PC-9 (cell line): Measurements from ENCODE around the gene IER3. TPM values are rescaled to one million over a fixed set of nuclear protein-coding genes. Genes with fewer than 3 reads are reported as not detected.

Experiments used
- BruUV-seq: library from RNA; stranded (reverse); fragments of 400-500 nt; replicated peaks from 2 replicates; lab custom pipeline; 2021; lab: Mats Ljungman, UMichigan
- CTCF ChIA-PET: fragments of 300-600 bp; sonication (Branson Sonifier 250); formaldehyde crosslinking; loops from one replicate; lab custom pipeline; 2022; ENCODE audit warnings: antibody characterized with exemption; lab: Charles Lee
- POLR2A ChIA-PET: fragments of 300-600 bp; sonication (Branson Sonifier 250); formaldehyde crosslinking; loops from one replicate; lab custom pipeline; 2022; ENCODE audit warnings: antibody characterized with exemption; ENCODE audit not compliant: unreplicated experiment; lab: Charles Lee
- DNase-seq, 2 experiments: peaks; one replicate each; pipeline versions ENCODE4 v3.0.0 to v3.0.0-alpha.2; 2015 to 2022; ENCODE audit warnings: mixed read lengths in 1 of 2
- H2AFZ ChIP-seq: fragments of 200-600 bp; sonication (generic); 2 replicates; pipeline ENCODE4 v1.8.1; 2017; ENCODE audit warnings: antibody characterized with exemption
- H3F3A ChIP-seq: fragments of 200-600 bp; sonication (generic); 2 replicates; pipeline ENCODE4 v1.8.1; 2017; ENCODE audit warnings: antibody characterized with exemption, mild to moderate bottlenecking, low read depth; ENCODE audit not compliant: insufficient read depth
- H3K27ac ChIP-seq: fragments of 200-600 bp; sonication (generic); 2 replicates; pipeline ENCODE4 v1.6.1; 2016; ENCODE audit warnings: mixed run types
- H3K27me3 ChIP-seq: fragments of 200-600 bp; sonication (generic); 2 replicates; pipeline ENCODE4 v1.6.1; 2016; ENCODE audit warnings: low read depth, mixed run types; ENCODE audit not compliant: insufficient read depth
- H3K36me3 ChIP-seq: fragments of 200-600 bp; sonication (generic); 2 replicates; pipeline ENCODE4 v1.6.1; 2016; ENCODE audit warnings: low read depth, mixed run types
- H3K4me1 ChIP-seq: fragments of 200-600 bp; sonication (generic); replicated peaks from 2 replicates; pipeline ENCODE4 v1.6.1; 2016; ENCODE audit warnings: mixed run types; ENCODE audit not compliant: insufficient read depth
- H3K4me2 ChIP-seq: fragments of 200-600 bp; sonication (generic); 2 replicates; pipeline ENCODE4 v1.6.1; 2017; ENCODE audit warnings: mixed run types
- H3K4me3 ChIP-seq: fragments of 200-600 bp; sonication (generic); 2 replicates; pipeline ENCODE4 v1.6.1; 2016; ENCODE audit warnings: mixed run types
- H3K79me2 ChIP-seq: fragments of 200-600 bp; sonication (generic); 2 replicates; pipeline ENCODE4 v1.6.1; 2017; ENCODE audit warnings: low read depth, mixed run types
- H3K9me2 ChIP-seq: fragments of 200-600 bp; sonication (generic); 2 replicates; pipeline ENCODE4 v1.8.1; 2017; ENCODE audit warnings: mild to moderate bottlenecking; ENCODE audit not compliant: insufficient read depth
- H3K9me3 ChIP-seq: fragments of 200-600 bp; sonication (generic); 2 replicates; pipeline ENCODE4 v1.8.1; 2016; ENCODE audit warnings: low read depth; ENCODE audit not compliant: insufficient read depth
- H4K20me1 ChIP-seq: fragments of 200-600 bp; sonication (generic); 2 replicates; pipeline ENCODE4 v1.8.1; 2017; ENCODE audit not compliant: insufficient read depth
- CTCF ChIP-seq: fragments of 200-600 bp; sonication (generic); conservative IDR thresholded peaks from 2 replicates; pipeline ENCODE4 v1.6.1; 2017; ENCODE audit warnings: mixed run types, antibody characterized with exemption, mild to moderate bottlenecking, moderate library complexity
- EZH2 ChIP-seq: fragments of 200-600 bp; sonication (generic); IDR thresholded peaks from 2 replicates; pipeline ENCODE4 v1.8.0; 2017; ENCODE audit warnings: antibody characterized with exemption, low read depth
- intact Hi-C: fragments of 100-400 bp; cut with micrococcal nuclease; formaldehyde crosslinking; loops from one replicate; pipeline ENCODE4 v1.10.0; 2022; ENCODE audit not compliant: unreplicated experiment
- total RNA-seq: library from RNA; stranded (reverse); gene quantifications from 2 replicates; pipeline ENCODE4 v1.2.3, GENCODE V29; 2021

Gene IER3
- total RNA-seq, 1 experiment from 2014 or later: 117 TPM

DNA sequence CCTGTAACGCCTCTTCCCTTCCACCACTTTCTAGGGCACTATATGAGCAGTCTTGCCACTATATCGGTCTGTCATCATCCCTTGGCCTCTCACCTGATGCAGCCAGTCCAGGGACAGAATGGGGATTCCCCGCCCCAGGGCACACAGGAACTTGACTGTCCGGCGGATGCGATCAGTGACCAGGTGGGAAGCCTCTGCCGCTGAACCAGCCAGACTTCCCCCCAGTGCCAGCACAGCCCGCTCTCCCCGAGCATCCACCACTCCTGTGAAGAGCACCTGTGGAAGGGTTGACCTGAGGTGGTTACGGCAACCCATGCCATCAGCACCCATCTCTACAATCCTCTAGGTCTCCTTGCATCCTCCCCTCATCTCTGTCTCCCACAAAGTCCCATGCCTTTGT, 41.3 kb downstream of the IER3 start:
- no TSS peak for BruUV-seq
- no peak overlapping the region for H3K27ac ChIP-seq
- DNase-seq: no peak

DNA sequence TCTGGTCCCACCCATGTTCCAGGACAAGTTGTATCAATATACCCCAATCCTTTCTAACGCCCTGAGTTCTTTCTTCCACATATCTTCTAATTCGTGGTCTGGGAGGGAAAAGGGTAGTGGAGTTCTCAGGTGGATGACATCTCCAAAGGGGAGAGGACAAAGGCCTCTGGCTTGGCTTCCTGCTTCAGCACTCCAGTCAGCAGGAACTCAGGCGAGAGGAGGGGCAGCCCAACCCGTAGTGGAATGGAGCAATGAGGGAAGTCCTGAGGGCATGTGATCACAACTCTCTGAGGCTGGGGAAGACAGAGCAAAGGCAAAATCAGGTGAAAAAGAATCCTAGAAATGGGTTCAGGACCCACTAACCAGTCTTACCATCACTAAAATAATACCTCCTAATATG, 44.0 kb downstream of the IER3 start:
- peaks cover 6% of the 10 kb centered on the region; the same call in 1 of the 2 replicates for H3K4me1 ChIP-seq
- no peaks in the 10 kb centered on the region for H3K9me3 ChIP-seq
- H2AFZ ChIP-seq: no peak overlapping the region
- POLR2A ChIA-PET: no interaction called here
- no peak overlapping the region for H3K27ac ChIP-seq
- H3F3A ChIP-seq: peaks cover 20% of the 10 kb centered on the region; the same call in 1 of the 2 replicates
- CTCF ChIA-PET: interaction anchor here (0.6 kb wide), 1 partner anchor 112 kb away, joined by 3 read pairs; no protein-coding TSS in a partner anchor
- BruUV-seq: no TSS peak
- H4K20me1 ChIP-seq: no peaks in the 10 kb centered on the region
- no peaks in the 10 kb centered on the region for H3K27me3 ChIP-seq
- H3K79me2 ChIP-seq: no peaks in the 10 kb centered on the region
- H3K4me2 ChIP-seq: no peak overlapping the region
- DNase-seq: no peak
- H3K36me3 ChIP-seq: no peaks in the 10 kb centered on the region
- intact Hi-C loops: no loop called here
- H3K9me2 ChIP-seq: no peaks in the 10 kb centered on the region
- no peak overlapping the region for H3K4me3 ChIP-seq
- TF ChIP-seq CTCF (no peak), EZH2 (no peak)

More for the DNA sequence above, 41.3 kb downstream of the IER3 start:
- Histone ChIP-seq H3K4me1 (peaks cover 12% of the 10 kb centered on the region), H3K27me3 (no peaks in the 10 kb centered on the region), H3K4me3 (no peak overlapping the region), H3K4me2 (no peak overlapping the region), H4K20me1 (no peaks in the 10 kb centered on the region), H2AFZ (no peak overlapping the region), H3K36me3 (no peaks in the 10 kb centered on the region), H3K79me2 (no peaks in the 10 kb centered on the region), H3K9me3 (no peaks in the 10 kb centered on the region), H3F3A (peaks cover 11% of the 10 kb centered on the region; the same call in 1 of the 2 replicates), H3K9me2 (no peaks in the 10 kb centered on the region)
- CTCF ChIA-PET: interaction anchor here (0.6 kb wide), 1 partner anchor 167 kb away, joined by 3 read pairs; no protein-coding TSS in a partner anchor
- TF ChIP-seq EZH2: no peak
- TF ChIP-seq CTCF: no peak
- POLR2A ChIA-PET: interaction anchor here (0.6 kb wide), 1 partner anchor 12 kb away, joined by 4 read pairs; the partner anchor contains the start of gene NRM
- intact Hi-C loops: no loop called here

- Histone ChIP-seq H3K27ac (no peak overlapping the region), H4K20me1 (no peaks in the 10 kb centered on the region), H3K4me1 (peaks cover 18% of the 10 kb centered on the region), H3K9me3 (no peaks in the 10 kb centered on the region), H3K4me2 (no peak overlapping the region), H3K4me3 (no peak overlapping the region), H3K79me2 (no peaks in the 10 kb centered on the region), H3K36me3 (no peaks in the 10 kb centered on the region), H3F3A (peaks cover 22% of the 10 kb centered on the region; the same call in 1 of the 2 replicates), H2AFZ (no peak overlapping the region), H3K27me3 (no peaks in the 10 kb centered on the region), H3K9me2 (no peaks in the 10 kb centered on the region)
- BruUV-seq: no TSS peak
- ChIA-PET CTCF (no interaction called here), POLR2A (interaction anchor here (0.7 kb wide), 1 partner anchor 41 kb away, joined by 21 read pairs; no protein-coding TSS in a partner anchor)
- intact Hi-C loops: no loop called here
- DNase-seq: no peak
- TF ChIP-seq EZH2 (no peak), CTCF (no peak)
Measured at GRCh38 chr6:30696432-30696831, 47.9 kb downstream of the IER3 start.

Other genes starting within 250 kb of the IER3 start
- gene GNL1, start 188.1 kb downstream of the IER3 start, total RNA-seq: 114 and 123 TPM in 2 replicates
- gene PRR3, start 187.3 kb downstream of the IER3 start, total RNA-seq: 14.7 and 16.9 TPM in 2 replicates
- gene ABCF1, start 173.1 kb downstream of the IER3 start, total RNA-seq: 64.0 and 73.7 TPM in 2 replicates
- gene PPP1R10, start 127.3 kb downstream of the IER3 start, total RNA-seq: 47.6 and 69.5 TPM in 2 replicates
- 65.2 and 86.8 TPM in 2 replicates for gene MRPS18B, start 126.7 kb downstream of the IER3 start, total RNA-seq
- gene ATAT1, start 117.7 kb downstream of the IER3 start, total RNA-seq: 15.1 and 29.4 TPM in 2 replicates
- gene C6orf136, start 97.4 kb downstream of the IER3 start, total RNA-seq: 21.2 and 33.3 TPM in 2 replicates
- gene DHX16, start 71.5 kb downstream of the IER3 start, total RNA-seq: 42.1 and 43.5 TPM in 2 replicates
- 56.2 and 68.6 TPM in 2 replicates for gene PPP1R18, start 57.9 kb downstream of the IER3 start, total RNA-seq
- gene NRM, start 53.6 kb downstream of the IER3 start, total RNA-seq: 25.8 and 38.3 TPM in 2 replicates
- gene MDC1, start 27.3 kb downstream of the IER3 start, total RNA-seq: 72.9 and 81.6 TPM in 2 replicates
- gene TUBB, start 24.2 kb downstream of the IER3 start, total RNA-seq: 697 and 901 TPM in 2 replicates
- 225 and 234 TPM in 2 replicates for gene FLOT1, start 1.9 kb downstream of the IER3 start, total RNA-seq
- 267 and 269 TPM in 2 replicates for gene DDR1, start 140.0 kb upstream of the IER3 start, total RNA-seq
- 31.3 and 43.9 TPM in 2 replicates for gene GTF2H4, start 163.7 kb upstream of the IER3 start, total RNA-seq
- gene VARS2, start 169.7 kb upstream of the IER3 start, total RNA-seq: 59.4 and 60.3 TPM in 2 replicates
- 0.72 and 0.75 TPM in 2 replicates for gene SFTA2, start 187.6 kb upstream of the IER3 start, total RNA-seq
- gene MUCL3, start 196.4 kb upstream of the IER3 start, total RNA-seq: not detected in 2 replicates
- 0.13 TPM in 1 of 2 replicates, not detected in the other for gene MUC21, start 239.2 kb upstream of the IER3 start, total RNA-seq